Tibial nerve (tissue), 4 donors: ENCODE results near the gene ZBTB16.

Experiments
- EP300 ChIP-seq, 2 donors: sonication (generic); formaldehyde crosslinking; IDR thresholded peaks; one replicate each; pipeline ENCODE4 v1.6.1; 2017; ENCODE audit warnings: antibody characterized with exemption in 2 of 2, mild to moderate bottlenecking in 1 of 2
- POLR2A ChIP-seq, 2 donors: fragments of 450-650 bp; IDR thresholded peaks; one replicate each; pipeline ENCODE4 v1.6.1; 2017; ENCODE audit warnings: antibody characterized with exemption in 2 of 2, mild to moderate bottlenecking in 2 of 2, moderate library complexity in 2 of 2
- TF ChIP-seq, protein P1 (sequence below), 5 experiments: fragments of 200-600 bp in 3 of 5; fragments of 450-650 bp in 2 of 5; sonication (generic) in 3 of 5; IDR thresholded peaks; one replicate each; pipeline ENCODE4 v1.5.1; 2016 to 2019; ENCODE audit warnings: antibody characterized with exemption in 5 of 5, mild to moderate bottlenecking in 3 of 5, moderate library complexity in 2 of 5

DNA sequence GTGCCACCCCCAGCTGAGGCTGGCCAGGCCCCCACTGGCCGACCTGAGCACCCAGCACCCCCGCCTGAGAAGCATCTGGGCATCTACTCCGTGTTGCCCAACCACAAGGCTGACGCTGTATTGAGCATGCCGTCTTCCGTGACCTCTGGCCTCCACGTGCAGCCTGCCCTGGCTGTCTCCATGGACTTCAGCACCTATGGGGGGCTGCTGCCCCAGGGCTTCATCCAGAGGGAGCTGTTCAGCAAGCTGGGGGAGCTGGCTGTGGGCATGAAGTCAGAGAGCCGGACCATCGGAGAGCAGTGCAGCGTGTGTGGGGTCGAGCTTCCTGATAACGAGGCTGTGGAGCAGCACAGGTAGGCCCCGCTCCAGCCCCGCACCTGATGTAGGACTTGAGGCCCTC, 4.7 kb downstream of the ZBTB16 start:
- TF ChIP-seq, protein P1, sequence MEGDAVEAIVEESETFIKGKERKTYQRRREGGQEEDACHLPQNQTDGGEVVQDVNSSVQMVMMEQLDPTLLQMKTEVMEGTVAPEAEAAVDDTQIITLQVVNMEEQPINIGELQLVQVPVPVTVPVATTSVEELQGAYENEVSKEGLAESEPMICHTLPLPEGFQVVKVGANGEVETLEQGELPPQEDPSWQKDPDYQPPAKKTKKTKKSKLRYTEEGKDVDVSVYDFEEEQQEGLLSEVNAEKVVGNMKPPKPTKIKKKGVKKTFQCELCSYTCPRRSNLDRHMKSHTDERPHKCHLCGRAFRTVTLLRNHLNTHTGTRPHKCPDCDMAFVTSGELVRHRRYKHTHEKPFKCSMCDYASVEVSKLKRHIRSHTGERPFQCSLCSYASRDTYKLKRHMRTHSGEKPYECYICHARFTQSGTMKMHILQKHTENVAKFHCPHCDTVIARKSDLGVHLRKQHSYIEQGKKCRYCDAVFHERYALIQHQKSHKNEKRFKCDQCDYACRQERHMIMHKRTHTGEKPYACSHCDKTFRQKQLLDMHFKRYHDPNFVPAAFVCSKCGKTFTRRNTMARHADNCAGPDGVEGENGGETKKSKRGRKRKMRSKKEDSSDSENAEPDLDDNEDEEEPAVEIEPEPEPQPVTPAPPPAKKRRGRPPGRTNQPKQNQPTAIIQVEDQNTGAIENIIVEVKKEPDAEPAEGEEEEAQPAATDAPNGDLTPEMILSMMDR (IDR thresholded peaks at IDR 0.05), result no peak
- peak in 1 of 2 donors; percentile 65 for TF ChIP-seq EP300 (IDR thresholded peaks at IDR 0.05)
- TF ChIP-seq POLR2A (IDR thresholded peaks at IDR 0.05), result no peak
